GM18858 (cell line): ENCODE results near the gene HK1.
"Not testable (repeated sequence)": the region's sequence is repeated elsewhere in the genome, so short reads cannot be mapped to it uniquely, and the experiment has no call there.

Source experiments
- ATAC-seq: cut with Tn5 transposase; IDR thresholded peaks from one replicate; pipeline ENCODE4 v1.9.1; 2021; ENCODE audit not compliant: unreplicated experiment

The HK1 gene

DNA sequence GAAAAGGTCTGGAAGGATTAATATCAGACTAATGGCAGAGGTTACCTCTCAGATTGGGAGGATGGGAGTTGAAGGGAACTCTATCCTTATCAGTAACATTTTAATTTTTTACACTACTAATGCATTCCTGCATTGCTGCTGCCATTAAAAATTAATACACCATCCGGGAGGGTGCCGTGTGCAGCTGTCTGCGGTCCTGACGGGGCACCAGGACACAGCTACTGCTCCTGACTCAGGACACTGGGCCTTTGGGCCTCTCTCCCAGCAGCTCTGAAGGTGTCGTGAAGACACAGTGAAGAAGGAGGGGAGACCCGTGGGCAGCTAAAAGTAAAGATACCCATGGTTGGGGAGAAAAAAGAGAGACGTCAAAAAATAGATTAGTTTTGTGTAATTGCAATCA lies 23.4 kb upstream of the HK1 start:
- ATAC-seq, result no peak

DNA sequence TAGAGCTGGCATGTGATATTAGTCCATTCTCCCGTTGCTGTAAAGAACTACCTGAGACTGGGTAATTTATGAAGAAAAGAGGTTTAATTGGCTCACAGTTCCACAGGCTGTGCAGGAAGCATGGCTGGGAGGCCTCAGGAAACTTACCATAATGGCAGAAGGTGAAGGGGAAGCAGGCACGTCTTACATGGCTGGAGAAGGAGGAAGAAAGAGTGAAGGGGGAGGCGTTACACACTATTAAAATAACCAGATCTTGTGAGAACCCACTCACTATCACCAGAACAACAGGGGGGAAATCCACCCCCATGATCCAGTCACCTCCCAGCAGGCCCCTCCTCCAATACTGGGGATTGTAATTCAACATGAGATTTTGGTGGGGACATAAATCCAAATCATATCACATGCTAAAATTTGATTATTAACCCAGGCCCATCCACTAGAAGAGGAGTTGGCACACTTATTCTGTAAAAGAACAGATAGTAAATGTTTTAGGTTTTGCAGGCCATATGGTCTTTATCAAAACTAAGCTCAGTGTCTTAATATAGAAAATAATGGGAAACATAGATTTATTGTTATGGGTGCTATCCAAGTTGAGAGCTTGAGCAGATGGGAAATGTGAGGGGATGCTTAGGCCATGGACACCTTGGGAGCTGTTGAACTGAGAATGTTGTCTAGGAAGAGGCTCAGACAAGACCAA lies 18.6 kb upstream of the HK1 start:
- no peak for ATAC-seq

DNA sequence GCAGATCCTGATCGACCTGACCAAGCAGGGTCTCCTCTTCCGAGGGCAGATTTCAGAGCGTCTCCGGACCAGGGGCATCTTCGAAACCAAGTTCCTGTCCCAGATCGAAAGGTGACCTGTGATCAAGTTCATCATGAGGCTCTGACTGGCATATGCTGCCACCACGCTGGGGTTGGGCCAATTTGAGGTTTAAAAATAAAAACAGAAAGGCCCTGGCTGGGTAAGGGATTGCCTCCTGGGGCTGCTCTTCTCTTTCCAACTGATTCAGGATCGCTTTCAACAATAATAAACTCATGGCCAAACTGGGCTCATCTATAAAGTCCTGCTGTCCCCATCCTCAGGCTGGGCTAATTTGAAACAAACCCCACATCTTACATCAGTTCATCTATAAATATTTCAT lies 17.1 kb upstream of the HK1 start:
- no peak for ATAC-seq

DNA sequence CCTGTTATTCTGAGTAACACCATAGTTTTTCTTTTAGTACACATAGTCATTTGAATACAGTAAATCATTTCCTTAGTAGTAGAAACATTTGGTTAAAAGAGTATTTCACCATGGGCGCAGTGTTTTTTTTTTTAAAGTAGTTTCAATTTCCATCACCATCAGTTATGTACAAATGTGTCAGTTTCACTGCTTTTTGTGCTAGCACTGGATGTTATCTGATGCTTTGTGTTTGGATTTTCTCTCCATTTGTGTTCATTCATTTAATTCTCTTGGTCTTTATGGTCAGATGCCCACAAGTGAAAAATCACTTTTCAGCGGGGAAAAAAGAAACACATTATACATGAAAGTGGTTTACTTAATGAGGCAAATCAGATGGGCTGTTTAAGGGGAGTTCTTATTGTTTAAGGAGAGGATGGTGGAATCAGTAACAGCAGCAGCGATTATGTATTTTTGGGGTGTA lies 16.0 kb upstream of the HK1 start:
- no peak for ATAC-seq

DNA sequence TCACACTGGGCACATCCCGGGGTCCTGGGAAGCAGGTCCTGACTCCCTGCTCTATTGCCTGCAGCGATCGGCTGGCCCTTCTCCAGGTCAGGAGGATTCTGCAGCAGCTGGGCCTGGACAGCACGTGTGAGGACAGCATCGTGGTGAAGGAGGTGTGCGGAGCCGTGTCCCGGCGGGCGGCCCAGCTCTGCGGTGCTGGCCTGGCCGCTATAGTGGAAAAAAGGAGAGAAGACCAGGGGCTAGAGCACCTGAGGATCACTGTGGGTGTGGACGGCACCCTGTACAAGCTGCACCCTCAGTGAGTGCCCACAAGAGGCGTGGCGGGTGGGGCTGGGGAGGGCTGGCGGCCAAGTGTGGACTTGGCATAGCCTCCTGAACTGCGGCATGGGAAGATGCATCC lies 12.8 kb upstream of the HK1 start:
- ATAC-seq, result no peak

DNA sequence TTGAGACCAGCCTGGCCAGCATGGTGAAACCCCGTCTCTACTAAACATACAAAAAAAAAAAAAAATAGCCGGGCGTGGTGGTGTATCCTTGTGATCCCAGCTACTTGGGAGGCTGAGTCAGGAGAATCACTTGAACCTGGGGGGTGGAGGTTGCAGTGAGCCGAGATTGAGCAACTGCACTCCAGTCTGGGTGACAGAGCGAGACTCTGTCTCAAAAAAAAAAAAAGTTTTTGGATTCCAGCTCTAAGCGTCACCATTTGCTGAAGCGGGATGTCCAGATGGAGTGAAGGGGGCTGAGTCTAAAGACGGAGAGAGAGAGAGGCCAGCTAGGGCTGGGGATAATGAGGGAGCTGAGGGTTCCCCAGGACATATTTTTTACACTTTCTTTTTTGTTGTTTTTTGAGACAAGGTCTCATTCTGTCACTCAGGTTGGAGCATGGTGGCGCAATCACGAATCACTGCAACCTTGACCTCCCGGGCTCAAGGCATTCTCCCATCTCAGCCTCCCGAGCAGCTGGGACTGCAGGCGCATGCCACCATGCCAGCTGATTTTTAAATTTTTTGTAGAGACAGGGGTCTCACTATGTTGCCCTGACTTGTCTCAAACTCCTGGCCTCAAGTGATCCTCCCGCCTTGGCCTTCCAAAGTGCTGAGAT lies 9.4 kb upstream of the HK1 start:
- ATAC-seq, result no peak

DNA sequence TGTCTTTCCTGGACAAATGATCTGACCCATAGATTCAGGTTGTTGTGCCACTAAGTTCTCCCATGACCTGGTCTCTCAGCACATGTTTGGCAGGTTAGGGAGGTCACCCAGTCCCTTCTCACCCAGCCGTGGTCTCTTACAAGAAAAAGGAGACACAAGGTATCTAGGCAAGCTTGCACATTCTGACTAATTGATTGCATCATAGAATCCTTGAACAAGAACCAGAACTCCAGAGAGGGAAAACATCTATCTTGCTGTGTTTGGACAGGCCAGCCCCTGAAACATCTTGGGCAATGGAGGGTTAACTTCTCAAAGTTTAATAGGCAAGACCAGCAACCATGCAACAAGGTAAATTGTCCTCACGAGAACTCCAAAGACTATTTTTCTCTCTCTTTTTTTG lies 8.5 kb upstream of the HK1 start:
- no peak for ATAC-seq

DNA sequence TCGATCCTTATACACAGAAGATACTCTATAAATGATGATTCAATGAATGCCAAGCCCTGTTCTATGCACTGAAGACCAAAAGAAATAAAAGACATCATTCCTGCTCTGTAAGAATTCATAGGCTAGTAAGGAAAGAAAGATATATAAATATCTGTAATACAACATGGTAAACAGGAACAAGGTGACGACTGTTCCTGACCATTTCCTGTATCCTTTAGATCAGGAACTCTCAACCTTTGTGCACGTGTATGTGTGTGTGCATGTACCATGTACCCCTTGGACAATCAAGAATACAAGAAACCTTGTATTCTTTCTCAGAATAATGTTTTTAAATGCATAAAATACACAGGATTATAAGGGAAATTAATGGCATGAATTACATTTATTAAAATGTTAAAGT lies 7.3 kb upstream of the HK1 start:
- no peak for ATAC-seq

DNA sequence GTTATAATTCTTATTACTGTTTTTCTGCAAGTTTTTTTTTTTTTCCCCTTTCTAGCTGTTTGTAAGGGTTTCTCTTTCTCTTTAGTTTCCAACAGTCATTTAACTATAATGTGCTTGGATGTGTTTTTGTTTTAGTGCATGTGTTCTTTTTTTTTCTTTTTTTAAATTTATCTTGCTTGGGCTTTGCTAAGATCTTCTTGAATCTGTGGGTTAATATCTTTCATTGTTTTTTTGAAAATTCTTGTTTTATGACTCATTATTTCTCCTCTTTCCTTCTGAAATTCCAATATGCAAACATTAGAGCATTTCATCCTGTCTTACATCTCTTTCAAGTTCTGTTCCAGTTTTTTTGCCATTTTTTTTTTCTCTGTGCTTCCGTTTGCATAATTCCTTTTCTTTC lies 5.7 kb upstream of the HK1 start:
- ATAC-seq, result no peak

DNA sequence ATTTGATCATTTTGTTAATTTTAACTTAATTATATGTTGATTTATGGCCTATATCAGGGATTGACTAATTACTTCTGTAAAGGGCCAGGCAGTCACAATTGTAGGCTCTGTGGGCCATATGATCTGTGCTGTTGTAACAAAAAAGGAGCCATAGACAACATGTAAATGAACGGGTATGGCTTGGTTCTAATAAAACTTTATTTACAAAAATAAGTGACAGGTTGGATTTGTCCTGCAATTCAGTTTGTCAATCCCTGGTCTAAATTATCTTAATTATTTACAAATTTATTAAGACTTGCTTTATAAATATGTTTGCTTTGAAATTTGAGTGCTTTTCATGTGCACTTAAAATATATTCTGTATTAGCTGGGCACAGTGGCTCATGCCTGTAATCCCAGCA lies 2.9 kb upstream of the HK1 start:
- no peak for ATAC-seq

DNA sequence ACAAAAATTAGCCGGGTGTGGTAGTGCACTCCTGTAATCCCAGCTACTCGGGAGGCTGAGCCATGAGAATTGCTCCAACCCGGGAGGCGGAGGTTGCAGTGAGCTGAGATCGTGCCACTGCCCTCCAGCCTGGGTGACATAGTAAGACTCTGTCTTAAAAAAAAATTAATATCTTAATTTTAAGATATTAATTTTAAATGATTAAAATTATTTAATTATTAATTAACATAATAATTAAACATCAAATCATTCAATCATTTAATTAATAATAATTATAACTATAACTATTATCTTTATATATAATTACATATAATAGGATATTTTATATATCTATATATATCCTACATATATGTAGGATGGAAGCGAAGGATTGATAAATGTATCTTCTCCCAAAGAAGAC lies 1.8 kb upstream of the HK1 start:
- no peak for ATAC-seq

DNA sequence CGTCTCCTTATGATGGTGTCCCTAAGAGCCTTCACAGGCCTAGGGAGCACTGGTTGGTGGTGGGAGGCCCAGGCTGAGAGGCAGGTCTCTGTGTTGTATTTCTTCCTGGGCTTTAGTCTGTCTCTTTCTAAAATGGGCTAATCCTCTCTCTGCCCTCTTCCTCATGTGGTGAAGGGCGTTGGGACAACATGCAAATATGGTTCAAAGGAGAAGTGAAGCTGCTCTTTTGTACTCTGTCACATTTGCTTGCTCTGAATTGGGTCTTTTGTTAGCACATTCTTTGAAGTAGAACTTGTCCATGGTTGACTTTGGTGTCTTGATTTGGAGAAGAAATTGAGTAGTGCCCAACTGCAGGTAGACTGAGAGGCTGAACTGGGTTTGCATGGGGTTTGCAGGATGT lies 814 bp downstream of the HK1 start:
- no peak for ATAC-seq

DNA sequence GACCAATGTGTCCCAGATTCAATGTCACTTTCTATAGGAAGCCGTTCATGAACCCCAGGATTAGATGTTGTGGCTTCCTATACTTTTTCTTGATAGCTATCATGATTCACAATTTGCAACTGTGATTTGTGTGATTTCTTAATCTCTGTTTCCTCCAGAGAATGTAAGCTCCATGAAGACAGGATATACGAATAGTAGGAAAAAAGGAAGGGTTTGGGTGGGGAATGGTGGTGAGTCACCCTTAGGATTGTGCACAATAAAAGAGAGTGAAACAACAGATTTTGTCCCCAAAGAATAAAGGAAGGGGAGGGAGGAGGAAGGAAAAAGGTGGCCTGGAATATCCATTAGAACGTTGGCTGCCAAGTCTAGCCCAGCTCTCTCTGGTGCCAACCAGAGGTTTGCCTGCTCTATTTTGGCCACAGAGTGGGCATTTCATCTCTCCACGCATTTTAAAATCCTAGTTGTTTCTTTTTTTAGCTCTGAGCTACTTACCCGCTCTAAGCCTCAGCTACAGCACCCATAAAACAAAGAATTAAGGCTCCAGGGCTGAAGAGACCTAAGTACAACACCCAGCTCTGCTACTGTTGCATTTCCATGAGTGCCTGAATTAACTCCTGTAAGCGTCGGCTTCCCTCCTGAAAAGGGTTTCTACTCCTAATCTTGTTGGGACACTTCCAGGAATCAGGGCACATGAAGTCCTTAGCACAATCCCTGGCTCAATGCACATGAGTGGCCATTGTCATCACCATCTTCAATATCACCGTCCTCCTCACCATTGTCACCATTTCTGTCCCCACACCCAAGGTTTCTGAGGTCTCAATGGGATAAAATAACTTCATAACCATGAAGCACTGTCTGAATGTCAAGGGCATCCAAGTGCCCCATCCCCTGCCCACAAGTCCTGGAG lies 3.5 kb downstream of the HK1 start:
- ATAC-seq, result no peak

DNA sequence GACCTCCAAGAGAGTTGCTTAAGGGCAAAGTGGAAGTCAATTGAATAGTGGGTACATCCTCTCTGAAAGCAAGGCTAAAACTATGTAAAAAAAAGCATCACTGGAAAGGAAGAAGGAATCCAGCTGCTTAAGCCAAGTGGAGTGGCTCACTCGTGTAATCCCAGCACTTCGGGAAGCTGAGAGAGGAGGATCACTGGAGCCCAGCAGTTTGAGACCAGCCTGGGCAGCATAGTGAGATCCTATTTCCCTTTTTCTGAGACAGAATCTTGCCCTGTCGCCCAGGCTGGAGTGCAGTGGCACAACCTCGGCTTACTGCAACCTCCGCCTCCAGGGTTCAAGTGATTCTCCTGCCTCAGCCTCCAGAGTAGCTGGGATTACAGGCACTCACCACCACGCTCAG lies 6.1 kb downstream of the HK1 start:
- ATAC-seq, result not testable (repeated sequence)

DNA sequence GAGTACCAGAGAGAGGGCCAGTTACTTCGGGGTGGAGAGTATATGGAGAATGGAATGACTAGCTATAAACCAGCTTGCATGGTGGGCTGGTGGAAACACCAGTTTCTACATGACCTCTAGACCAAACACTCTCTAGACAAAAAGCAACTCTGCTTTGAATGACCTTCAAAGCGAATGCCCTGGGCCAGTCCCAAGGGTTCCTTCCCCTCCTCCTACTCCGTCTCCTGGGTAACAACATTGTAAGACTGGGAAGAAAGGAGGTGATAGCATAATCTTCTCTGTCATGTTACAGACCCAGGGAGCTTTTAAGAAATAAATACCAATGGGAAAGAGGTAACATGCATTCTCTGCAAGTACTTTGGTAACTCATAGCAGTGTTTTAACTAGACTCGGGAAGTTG lies 7.4 kb downstream of the HK1 start:
- ATAC-seq, result no peak

DNA sequence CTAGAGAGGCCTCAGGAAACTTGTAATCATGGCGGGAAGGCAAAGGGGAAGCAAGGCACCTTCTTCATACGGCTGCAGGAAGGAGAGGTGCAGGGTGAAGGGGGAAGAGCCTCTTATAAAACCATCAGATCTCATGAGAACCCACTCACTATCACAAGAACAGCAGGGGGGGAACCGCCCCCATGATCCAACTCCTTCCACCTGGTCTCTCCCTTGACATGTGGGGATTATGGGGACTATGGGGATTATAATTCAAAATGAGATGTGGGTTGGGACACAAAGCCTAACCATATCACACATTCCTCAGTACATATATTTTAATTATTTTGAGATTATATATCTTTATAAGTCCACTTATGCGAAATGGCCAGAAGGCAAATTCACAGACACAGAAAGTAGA lies 8.9 kb downstream of the HK1 start:
- no peak for ATAC-seq

DNA sequence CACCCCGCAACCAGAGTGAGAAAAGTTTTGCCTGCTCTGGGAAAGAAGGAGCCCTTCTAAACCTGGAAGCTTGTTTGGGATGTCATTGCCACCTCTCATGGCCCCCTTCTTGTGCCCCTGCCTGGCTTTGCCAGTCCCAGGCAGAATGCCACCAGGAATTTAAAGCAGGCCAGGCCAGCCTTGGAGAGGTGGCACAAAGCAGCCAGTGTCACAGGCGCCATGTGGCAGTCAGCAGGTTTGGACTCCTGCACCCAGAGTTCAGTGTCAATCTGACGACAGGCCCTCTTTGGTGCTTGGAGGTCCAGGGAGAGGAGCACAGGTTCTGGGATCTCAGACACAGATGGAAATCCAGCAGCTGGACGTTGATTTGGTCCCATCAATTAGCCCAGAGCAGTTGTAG lies 12.7 kb downstream of the HK1 start:
- no peak for ATAC-seq

DNA sequence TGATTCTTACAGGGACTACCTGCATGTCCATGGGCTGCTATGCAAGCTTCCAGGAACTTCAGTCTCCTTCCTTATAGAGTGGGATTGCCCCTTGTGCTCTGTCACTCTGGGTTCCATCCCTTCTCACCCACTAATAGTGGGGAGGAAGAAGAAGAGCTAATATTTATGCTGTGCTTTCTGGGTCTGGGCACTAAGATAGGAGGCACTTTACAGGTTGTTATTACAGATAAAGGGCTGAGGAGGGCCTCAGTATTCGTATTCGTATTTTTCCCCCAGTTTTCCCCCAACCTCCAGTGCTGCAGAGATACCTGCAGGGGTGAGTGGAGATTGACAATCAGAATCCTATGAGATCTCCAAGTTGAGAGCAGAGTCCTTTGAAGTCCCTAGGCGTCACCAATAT lies 14.2 kb downstream of the HK1 start:
- no peak for ATAC-seq

DNA sequence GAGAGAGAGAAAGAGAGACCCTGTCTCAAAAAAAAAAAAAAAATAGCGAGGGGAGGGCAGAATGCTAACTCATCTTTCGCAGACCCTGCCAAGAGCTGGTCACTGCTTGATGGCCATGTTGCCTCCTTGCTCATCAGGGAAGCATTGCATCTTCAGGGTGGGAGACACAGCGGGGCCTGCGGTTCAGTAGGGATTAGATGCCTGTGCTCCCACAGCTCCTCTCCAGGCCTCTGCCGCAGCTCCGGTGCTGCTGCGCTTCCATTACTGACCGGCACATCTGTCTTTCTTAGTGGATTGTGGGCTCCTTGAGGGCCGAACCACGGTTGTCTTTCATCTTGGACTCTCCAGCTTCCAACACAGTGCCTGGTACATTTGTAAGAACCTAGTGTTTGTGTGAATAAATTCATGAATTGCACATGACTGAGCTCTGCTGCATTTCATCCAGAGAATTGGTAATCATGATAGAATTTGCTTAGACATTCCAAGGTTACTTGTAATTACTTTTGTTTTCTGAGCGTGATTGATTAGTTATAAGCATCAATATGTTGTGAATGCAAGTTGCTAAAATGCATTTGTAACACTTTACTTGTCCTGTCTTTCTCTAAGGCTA lies 16.8 kb downstream of the HK1 start:
- ATAC-seq, result no peak

DNA sequence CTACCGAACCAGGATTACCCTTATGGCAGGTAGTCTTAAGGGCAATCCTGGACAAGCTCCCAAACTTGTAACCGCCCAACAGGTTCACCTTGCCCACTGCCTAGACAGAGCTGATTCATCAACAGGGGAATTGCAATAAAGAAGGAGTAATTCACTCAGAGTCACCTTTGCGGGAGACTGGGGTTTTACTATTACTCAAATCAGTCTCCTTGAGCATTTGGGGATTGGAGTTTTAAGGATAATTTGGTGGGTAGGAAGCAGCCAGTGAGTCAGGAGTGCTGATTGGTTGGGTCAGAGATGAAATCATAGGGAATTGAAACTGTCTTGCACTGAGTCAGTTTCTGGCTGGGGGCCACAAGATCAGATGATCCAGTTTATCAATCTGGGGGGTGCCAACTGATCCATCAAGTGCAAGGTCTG lies 25.3 kb downstream of the HK1 start:
- ATAC-seq, result no peak

DNA sequence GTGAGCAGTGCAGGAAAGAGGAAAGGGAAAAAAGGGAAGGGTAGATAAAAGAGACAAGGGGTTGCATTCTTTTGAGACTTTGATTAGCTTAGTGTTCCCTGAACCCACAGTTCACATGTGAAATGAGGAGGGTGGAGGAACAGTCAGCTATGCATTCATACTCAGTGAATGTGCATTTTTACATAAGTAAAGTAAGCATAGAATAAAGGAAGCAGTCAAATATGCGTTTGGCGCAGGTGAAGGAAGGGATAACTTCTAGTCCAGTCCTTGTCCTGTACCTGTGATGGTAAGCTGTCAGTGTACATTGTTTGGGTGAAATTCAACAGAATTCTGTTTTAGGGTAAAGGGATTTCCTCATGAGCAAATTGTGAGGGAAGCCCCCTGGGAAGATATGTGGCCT lies 28.1 kb downstream of the HK1 start:
- ATAC-seq, result no peak

DNA sequence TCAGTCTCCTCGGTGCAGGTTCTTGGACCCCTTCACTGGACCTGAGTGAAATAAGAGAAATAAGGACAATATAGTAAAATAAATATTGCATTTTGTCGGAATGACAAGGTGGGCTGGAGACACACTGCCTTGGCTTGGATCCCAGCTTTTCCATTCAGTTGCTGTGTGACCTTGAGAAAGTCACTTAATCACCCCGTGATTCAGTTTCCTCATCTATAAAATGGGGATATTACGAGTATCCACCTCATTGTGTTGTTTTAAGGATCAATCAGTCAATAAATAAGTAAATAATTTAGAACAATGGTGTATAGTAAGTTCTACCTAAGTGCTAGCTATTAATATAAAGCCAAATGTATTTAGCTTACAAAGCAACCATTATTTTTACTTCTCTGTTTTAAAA lies 29.1 kb downstream of the HK1 start:
- ATAC-seq, result no peak
